BLaER1 treated with 17β-estradiol and CSF1 and Interleukin-3, amounts not matched to agents 10 nM and 100 nM (cell line): ENCODE results near the gene FKBP11.
A peak's percentile ranks its signal among the peaks of the same experiment; 100 is the strongest.

Experiments used
- H3K27ac ChIP-seq, 11 experiments: shearing (Covaris generic); formaldehyde crosslinking; 2 replicates each; pipeline ENCODE4 v1.8.1; 2022
- H3K27me3 ChIP-seq, 11 experiments: shearing (Covaris generic); formaldehyde crosslinking; 2 replicates each; pipeline ENCODE4 v1.8.1; 2022
- H3K36me3 ChIP-seq, 11 experiments: shearing (Covaris generic); formaldehyde crosslinking; 2 replicates each; pipeline ENCODE4 v1.8.1; 2022
- H3K4me1 ChIP-seq, 10 experiments: shearing (Covaris generic); formaldehyde crosslinking; 2 replicates each; pipeline ENCODE4 v1.8.1; 2022
- H3K4me2 ChIP-seq, 11 experiments: shearing (Covaris generic); formaldehyde crosslinking; 2 replicates each; pipeline ENCODE4 v1.8.1; 2022
- H3K4me3 ChIP-seq, 10 experiments: shearing (Covaris generic); formaldehyde crosslinking; 2 replicates each; pipeline ENCODE4 v1.8.1; 2022
- H3K9ac ChIP-seq, 11 experiments: shearing (Covaris generic); formaldehyde crosslinking; 2 replicates each; pipeline ENCODE4 v1.8.1; 2022
- H3K9me3 ChIP-seq, 11 experiments: shearing (Covaris generic); formaldehyde crosslinking; replicated peaks in 1 of 11; 2 replicates each; pipeline ENCODE4 v1.8.1; 2022
- H4K20me1 ChIP-seq, 11 experiments: shearing (Covaris generic); formaldehyde crosslinking; 2 replicates each; pipeline ENCODE4 v1.8.1; 2022
- Cebpa-rat ChIP-seq, 11 experiments: shearing (Covaris generic); IDR thresholded peaks; 2 replicates each; pipeline ENCODE4 v1.8.1; 2022

Gene FKBP11

GRCh38 chr12:48907245-48907644 lies 18.0 kb downstream of the FKBP11 start:
- TF ChIP-seq Cebpa-rat (IDR thresholded peaks at IDR 0.05) = no peak
- no peak overlapping the region for H3K27ac ChIP-seq
- no peaks in the 10 kb centered on the region for H4K20me1 ChIP-seq
- no peak overlapping the region for H3K4me2 ChIP-seq
- H3K9ac ChIP-seq = no peak overlapping the region
- peaks cover 14 to 26% (median 19%) of the 10 kb centered on the region in 10 experiments for H3K4me1 ChIP-seq
- H3K36me3 ChIP-seq = no peaks in the 10 kb centered on the region
- H3K27me3 ChIP-seq = no peaks in the 10 kb centered on the region; a peak in 1 of 22 replicates
- H3K9me3 ChIP-seq = no peaks in the 10 kb centered on the region
- H3K4me3 ChIP-seq = no peak overlapping the region

GRCh38 chr12:48903982-48904411 lies 21.3 kb downstream of the FKBP11 start:
- TF ChIP-seq Cebpa-rat (IDR thresholded peaks at IDR 0.05) = no peak
- Histone ChIP-seq H3K4me2 (peak overlapping the region; percentile 67 to 90 (median 80)), H3K4me1 (peaks cover 16 to 27% (median 20%) of the 10 kb centered on the region in 10 experiments), H4K20me1 (no peaks in the 10 kb centered on the region), H3K9me3 (no peaks in the 10 kb centered on the region), H3K4me3 (peak overlapping the region; percentile 27 to 64 (median 50); a peak in 18 of 20 replicates), H3K27ac (peak overlapping the region in 3 of 11 experiments; percentile 12 to 62 (median 45); a peak in 1 of 22 replicates), H3K9ac (peak overlapping the region in 9 of 11 experiments; percentile 5 to 56 (median 31); a peak in 12 of 22 replicates), H3K27me3 (no peaks in the 10 kb centered on the region; a peak in 1 of 22 replicates), H3K36me3 (no peaks in the 10 kb centered on the region)

GRCh38 chr12:48903363-48903981 lies 21.8 kb downstream of the FKBP11 start:
- H3K4me1 ChIP-seq = peaks cover 16 to 27% (median 20%) of the 10 kb centered on the region in 10 experiments
- H3K9ac ChIP-seq = peak overlapping the region in 4 of 11 experiments; percentile 22 to 56 (median 34); a peak in 5 of 22 replicates
- no peaks in the 10 kb centered on the region for H3K9me3 ChIP-seq
- TF ChIP-seq Cebpa-rat (IDR thresholded peaks at IDR 0.05) = peak in 6 of 11 experiments; percentile 21 to 52 (median 32); a peak in 8 of 22 replicates
- no peaks in the 10 kb centered on the region for H3K36me3 ChIP-seq
- H4K20me1 ChIP-seq = no peaks in the 10 kb centered on the region
- H3K4me2 ChIP-seq = peak overlapping the region; percentile 67 to 90 (median 80)
- peak overlapping the region in 5 of 11 experiments; percentile 12 to 62 (median 45); a peak in 5 of 22 replicates for H3K27ac ChIP-seq
- H3K4me3 ChIP-seq = peak overlapping the region; percentile 27 to 64 (median 50); a peak in 15 of 20 replicates
- no peaks in the 10 kb centered on the region; a peak in 1 of 22 replicates for H3K27me3 ChIP-seq

- Histone ChIP-seq H3K4me2 (peak overlapping the region in 1 of 11 experiments; percentile 10; a peak in 1 of 22 replicates), H3K4me1 (peaks cover 16 to 27% (median 20%) of the 10 kb centered on the region in 10 experiments), H3K27ac (no peak overlapping the region)
Measured at GRCh38 chr12:48901278-48901677, 24.0 kb downstream of the FKBP11 start.

GRCh38 chr12:48899651-48900050 lies 25.6 kb downstream of the FKBP11 start:
- no peak overlapping the region for H3K4me2 ChIP-seq
- no peak for TF ChIP-seq Cebpa-rat (IDR thresholded peaks at IDR 0.05)
- H3K4me3 ChIP-seq = no peak overlapping the region
- no peaks in the 10 kb centered on the region for H4K20me1 ChIP-seq
- no peaks in the 10 kb centered on the region for H3K36me3 ChIP-seq
- H3K27me3 ChIP-seq = no peaks in the 10 kb centered on the region; a peak in 1 of 22 replicates
- H3K9ac ChIP-seq = no peak overlapping the region
- no peak overlapping the region for H3K27ac ChIP-seq
- H3K9me3 ChIP-seq = no peaks in the 10 kb centered on the region
- H3K4me1 ChIP-seq = peaks cover 15 to 27% (median 20%) of the 10 kb centered on the region in 10 experiments

More at GRCh38 chr12:48901278-48901677, 24.0 kb downstream of the FKBP11 start:
- Histone ChIP-seq H4K20me1 (no peaks in the 10 kb centered on the region), H3K27me3 (no peaks in the 10 kb centered on the region; a peak in 1 of 22 replicates), H3K36me3 (no peaks in the 10 kb centered on the region), H3K9ac (no peak overlapping the region), H3K4me3 (no peak overlapping the region), H3K9me3 (no peaks in the 10 kb centered on the region)
- TF ChIP-seq Cebpa-rat (IDR thresholded peaks at IDR 0.05) = no peak

GRCh38 chr12:48894271-48894670 lies 31.0 kb downstream of the FKBP11 start:
- Histone ChIP-seq H3K9ac (no peak overlapping the region), H3K36me3 (no peaks in the 10 kb centered on the region), H3K4me2 (no peak overlapping the region), H3K4me1 (peaks cover 0 to 14% (median 6%) of the 10 kb centered on the region in 10 experiments; a peak in 8 of 20 replicates), H3K27me3 (peaks cover 9 to 19% (median 12%) of the 10 kb centered on the region in 11 experiments; a peak in 21 of 22 replicates), H3K27ac (no peak overlapping the region), H3K9me3 (no peaks in the 10 kb centered on the region), H3K4me3 (no peak overlapping the region), H4K20me1 (no peaks in the 10 kb centered on the region)
- no peak for TF ChIP-seq Cebpa-rat (IDR thresholded peaks at IDR 0.05)

GRCh38 chr12:48890657-48891418 lies 34.5 kb downstream of the FKBP11 start:
- Histone ChIP-seq H3K4me1 (peaks cover 0 to 14% (median 6%) of the 10 kb centered on the region in 10 experiments; a peak in 8 of 20 replicates), H3K27ac (no peak overlapping the region), H3K36me3 (no peaks in the 10 kb centered on the region), H3K9me3 (no peaks in the 10 kb centered on the region), H3K4me3 (no peak overlapping the region), H4K20me1 (no peaks in the 10 kb centered on the region), H3K9ac (peak overlapping the region in 5 of 11 experiments; percentile 16 to 28 (median 25); a peak in 4 of 22 replicates), H3K27me3 (peaks cover 9 to 19% (median 12%) of the 10 kb centered on the region in 11 experiments; a peak in 21 of 22 replicates), H3K4me2 (peak overlapping the region in 10 of 11 experiments; percentile 10 to 69 (median 46); a peak in 14 of 22 replicates)
- no peak for TF ChIP-seq Cebpa-rat (IDR thresholded peaks at IDR 0.05)

- H3K4me1 ChIP-seq = peaks cover 0 to 14% (median 6%) of the 10 kb centered on the region in 10 experiments; a peak in 8 of 20 replicates
- no peak overlapping the region for H3K9ac ChIP-seq
- H4K20me1 ChIP-seq = no peaks in the 10 kb centered on the region
- H3K27ac ChIP-seq = no peak overlapping the region
- H3K4me2 ChIP-seq = no peak overlapping the region
- H3K4me3 ChIP-seq = no peak overlapping the region
- H3K36me3 ChIP-seq = no peaks in the 10 kb centered on the region
- no peaks in the 10 kb centered on the region for H3K9me3 ChIP-seq
- TF ChIP-seq Cebpa-rat (IDR thresholded peaks at IDR 0.05) = no peak
- peaks cover 9 to 19% (median 12%) of the 10 kb centered on the region in 11 experiments; a peak in 21 of 22 replicates for H3K27me3 ChIP-seq
Measured at GRCh38 chr12:48889679-48890078, 35.6 kb downstream of the FKBP11 start.
